ENCODE measurements around the gene FAM185A.

- TF ChIP-seq GATA3 (IDR thresholded peaks at IDR 0.05; ENCODE audit: low read depth, low read length): no peak
- no peak for TF ChIP-seq GATA2 (IDR thresholded peaks at IDR 0.05; ENCODE audit: low read depth, low read length)
These were observed 95.1 kb downstream of the FAM185A start for GRCh38 chr7:102843850-102844249.
